ENCODE results near the gene SETD1A.

- TF ChIP-seq POLR2AphosphoS5 (IDR thresholded peaks at IDR 0.05; ENCODE audit: low read depth, low read length) (no peak), YY1 (IDR thresholded peaks at IDR 0.05; ENCODE audit: low read depth, low read length) (no peak), NANOG (IDR thresholded peaks at IDR 0.05; ENCODE audit: insufficient read depth, low read depth, low read length, poor library complexity, severe bottlenecking) (no peak), EP300 (IDR thresholded peaks at IDR 0.05; ENCODE audit: borderline replicate concordance in 1 of 2, low read depth in 2 of 2, low read length in 2 of 2) (no peak), EGR1 (IDR thresholded peaks at IDR 0.05; ENCODE audit: borderline replicate concordance, low read depth, low read length) (no peak), TAF1 (IDR thresholded peaks at IDR 0.05; ENCODE audit: low read depth, low read length) (no peak), JUND (IDR thresholded peaks at IDR 0.05; ENCODE audit: low read length) (no peak), ZNF274 (IDR thresholded peaks at IDR 0.05; ENCODE audit: borderline replicate concordance, extremely low read depth, low read length) (no peak), TEAD4 (IDR thresholded peaks at IDR 0.05; ENCODE audit: low read depth, low read length) (no peak), ASH2L (IDR thresholded peaks at IDR 0.05; ENCODE audit: low read length) (no peak), EZH2 (IDR thresholded peaks at IDR 0.05; ENCODE audit: low read depth, low read length, severe bottlenecking) (no peak)
- TF ChIP-seq, protein P1, sequence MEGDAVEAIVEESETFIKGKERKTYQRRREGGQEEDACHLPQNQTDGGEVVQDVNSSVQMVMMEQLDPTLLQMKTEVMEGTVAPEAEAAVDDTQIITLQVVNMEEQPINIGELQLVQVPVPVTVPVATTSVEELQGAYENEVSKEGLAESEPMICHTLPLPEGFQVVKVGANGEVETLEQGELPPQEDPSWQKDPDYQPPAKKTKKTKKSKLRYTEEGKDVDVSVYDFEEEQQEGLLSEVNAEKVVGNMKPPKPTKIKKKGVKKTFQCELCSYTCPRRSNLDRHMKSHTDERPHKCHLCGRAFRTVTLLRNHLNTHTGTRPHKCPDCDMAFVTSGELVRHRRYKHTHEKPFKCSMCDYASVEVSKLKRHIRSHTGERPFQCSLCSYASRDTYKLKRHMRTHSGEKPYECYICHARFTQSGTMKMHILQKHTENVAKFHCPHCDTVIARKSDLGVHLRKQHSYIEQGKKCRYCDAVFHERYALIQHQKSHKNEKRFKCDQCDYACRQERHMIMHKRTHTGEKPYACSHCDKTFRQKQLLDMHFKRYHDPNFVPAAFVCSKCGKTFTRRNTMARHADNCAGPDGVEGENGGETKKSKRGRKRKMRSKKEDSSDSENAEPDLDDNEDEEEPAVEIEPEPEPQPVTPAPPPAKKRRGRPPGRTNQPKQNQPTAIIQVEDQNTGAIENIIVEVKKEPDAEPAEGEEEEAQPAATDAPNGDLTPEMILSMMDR (IDR thresholded peaks at IDR 0.05; ENCODE audit: control extremely low read depth in 1 of 3, insufficient read depth in 1 of 3, low read depth in 1 of 3, low read length in 3 of 3): no peak
- TF ChIP-seq, protein P2, sequence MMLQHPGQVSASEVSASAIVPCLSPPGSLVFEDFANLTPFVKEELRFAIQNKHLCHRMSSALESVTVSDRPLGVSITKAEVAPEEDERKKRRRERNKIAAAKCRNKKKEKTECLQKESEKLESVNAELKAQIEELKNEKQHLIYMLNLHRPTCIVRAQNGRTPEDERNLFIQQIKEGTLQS (IDR thresholded peaks at IDR 0.05; ENCODE audit: insufficient read depth, low read depth, low read length): no peak
Observed at GRCh38 chr16:30954993-30955392, 2.6 kb upstream of the SETD1A start.

Measured in H1 (cell line).